NCI-H2196 treated with DMSO at 0.1 percent for 48 hours (cell line): ENCODE measurements around the gene ST3GAL5.
"Not testable (repeated sequence)": the region's sequence is repeated elsewhere in the genome, so short reads cannot be mapped to it uniquely, and the experiment has no call there.

ENCODE experiments used
- DNase-seq: peaks from one replicate; lab custom pipeline; 2025; ENCODE audit not compliant: unreplicated experiment; lab: John Stamatoyannopoulos, UW

The ST3GAL5 gene

GRCh38 chr2:85888684-85889626, at the start of gene ST3GAL5:
Gene ST3GAL5, minus strand, starts transcription at chr2:85888990. Its CDS starts 85 bp downstream, at chr2:85888905.
- DNase-seq = peak; percentile 20

GRCh38 chr2:85938456-85938855, 49.7 kb upstream of the ST3GAL5 start:
- DNase-seq = no peak

GRCh38 chr2:85937069-85937439, 48.3 kb upstream of the ST3GAL5 start:
- DNase-seq = no peak

DNA sequence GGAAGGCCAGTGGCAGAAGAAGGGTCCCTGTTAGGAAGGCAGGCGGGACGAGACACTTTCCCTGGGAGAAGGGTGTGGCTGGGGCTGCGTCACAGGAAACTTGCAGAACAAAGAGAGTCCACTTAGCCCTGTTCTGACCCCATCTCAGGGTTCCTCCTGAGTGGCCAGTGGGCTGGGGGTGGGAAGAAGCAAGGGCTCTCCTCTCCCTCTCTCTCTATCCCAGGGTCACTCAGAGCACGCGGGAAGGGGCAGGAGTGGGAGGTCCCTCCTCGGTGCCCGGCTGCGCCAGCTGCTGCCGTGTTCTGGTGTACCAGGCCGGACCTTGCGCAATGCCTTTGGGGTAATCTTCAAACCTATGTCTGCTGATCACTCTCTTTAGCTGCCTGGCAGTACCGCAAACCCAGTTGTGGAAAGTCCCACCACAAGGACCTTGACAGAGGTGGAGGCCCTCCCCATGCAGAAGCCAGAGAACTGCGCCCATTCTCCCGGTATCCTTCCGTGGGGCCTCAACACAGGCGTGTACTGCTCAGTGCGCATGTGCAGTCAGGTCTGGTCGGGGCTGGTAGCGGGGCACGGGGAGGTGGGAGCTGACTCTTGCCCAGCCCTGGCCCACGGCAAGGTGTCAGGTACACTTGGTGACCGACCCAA, 47.8 kb upstream of the ST3GAL5 start:
- DNase-seq = no peak

GRCh38 chr2:85935746-85936208, 47.0 kb upstream of the ST3GAL5 start:
- no peak for DNase-seq

- no peak for DNase-seq
Measured at GRCh38 chr2:85935170-85935745, 46.5 kb upstream of the ST3GAL5 start.

DNA sequence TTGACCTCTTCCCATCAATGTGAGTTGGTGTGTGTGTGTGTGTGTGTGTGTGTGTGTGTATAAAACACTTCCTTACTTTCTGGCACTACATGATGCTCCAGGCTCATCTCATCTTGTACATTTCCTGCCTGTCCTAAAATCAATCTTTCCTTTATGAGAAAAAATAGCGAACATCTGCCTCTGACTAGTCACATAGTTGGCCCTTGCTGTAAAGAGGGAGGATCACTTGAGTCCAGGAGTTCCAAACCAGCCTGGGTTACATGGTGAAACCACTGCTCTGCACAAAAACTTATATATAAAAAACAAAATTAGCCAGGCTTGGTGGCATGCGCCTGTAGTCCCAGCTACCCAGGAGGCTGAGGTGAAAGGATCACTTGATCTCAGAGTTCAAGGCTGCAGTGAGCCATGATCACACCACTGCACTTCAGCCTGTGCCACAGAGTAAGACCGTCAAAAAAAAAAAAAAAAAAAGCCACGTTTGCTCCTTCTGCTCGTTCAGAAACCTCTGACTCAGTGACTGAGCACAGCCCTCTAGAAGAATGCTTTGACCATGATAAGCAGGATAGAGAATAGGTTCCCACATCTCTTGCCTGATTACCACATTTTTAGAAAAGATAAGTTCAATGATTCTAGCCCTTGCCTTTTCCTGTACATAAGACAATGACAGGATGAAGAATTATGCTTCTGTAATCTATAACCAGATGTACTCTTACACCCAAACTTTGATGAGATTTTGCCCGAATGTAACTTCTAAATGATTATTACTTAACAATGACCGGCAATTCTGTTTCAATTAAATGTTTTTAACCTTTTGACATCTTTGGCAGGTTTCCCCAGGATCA, 45.2 kb upstream of the ST3GAL5 start:
- no peak for DNase-seq

- not testable (repeated sequence) for DNase-seq
Measured at GRCh38 chr2:85931151-85931550, 42.4 kb upstream of the ST3GAL5 start.

DNA sequence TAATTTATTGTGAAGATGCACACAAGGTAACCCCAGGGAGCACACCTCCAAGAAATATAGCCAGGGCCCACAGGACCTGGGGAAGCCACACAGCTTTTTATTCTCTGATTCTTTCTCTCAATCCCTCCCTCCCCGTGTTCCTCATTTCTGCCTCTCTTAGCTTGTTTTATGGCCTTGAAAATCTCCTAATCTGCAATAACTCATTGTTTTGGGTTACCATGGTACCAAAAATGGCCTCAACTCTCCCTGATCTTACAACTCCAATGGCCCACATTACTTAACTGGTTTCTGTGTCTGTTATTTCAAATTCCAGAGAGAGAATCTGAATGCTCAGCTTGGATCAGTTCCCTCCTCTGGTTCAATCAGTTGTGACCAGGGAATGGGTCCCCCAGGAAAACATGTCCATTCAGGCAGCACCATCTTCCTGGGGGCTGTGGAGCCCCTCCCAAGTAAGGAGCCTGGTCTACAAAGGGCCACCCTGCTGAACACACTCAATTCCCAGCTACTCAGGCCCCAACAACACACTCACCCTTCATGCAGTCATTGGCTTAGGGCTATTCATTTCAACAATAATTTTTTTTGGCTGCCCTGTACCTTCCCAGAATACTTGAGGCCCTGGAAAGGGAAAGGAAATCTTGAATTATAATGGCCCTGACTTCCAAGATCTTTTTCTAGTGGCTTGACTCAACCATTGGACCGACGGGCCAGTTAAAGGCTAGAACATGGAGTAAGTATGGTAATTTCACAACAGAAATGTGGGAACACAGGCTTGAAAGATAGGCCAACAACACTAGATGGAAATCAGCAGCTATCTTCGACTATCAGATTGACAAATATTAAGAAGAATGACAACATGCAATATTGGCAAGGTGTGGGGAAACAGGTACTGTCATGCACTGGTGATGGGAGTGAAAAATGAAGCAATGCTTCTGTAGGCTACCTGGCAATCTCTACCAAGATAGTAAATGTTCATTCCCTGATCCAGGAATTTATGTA, 41.6 kb upstream of the ST3GAL5 start:
- no peak for DNase-seq

GRCh38 chr2:85929096-85930050, 40.6 kb upstream of the ST3GAL5 start:
- DNase-seq = no peak

GRCh38 chr2:85926931-85927661, 38.3 kb upstream of the ST3GAL5 start:
- DNase-seq = no peak

GRCh38 chr2:85926526-85926925, 37.7 kb upstream of the ST3GAL5 start:
- no peak for DNase-seq

DNA sequence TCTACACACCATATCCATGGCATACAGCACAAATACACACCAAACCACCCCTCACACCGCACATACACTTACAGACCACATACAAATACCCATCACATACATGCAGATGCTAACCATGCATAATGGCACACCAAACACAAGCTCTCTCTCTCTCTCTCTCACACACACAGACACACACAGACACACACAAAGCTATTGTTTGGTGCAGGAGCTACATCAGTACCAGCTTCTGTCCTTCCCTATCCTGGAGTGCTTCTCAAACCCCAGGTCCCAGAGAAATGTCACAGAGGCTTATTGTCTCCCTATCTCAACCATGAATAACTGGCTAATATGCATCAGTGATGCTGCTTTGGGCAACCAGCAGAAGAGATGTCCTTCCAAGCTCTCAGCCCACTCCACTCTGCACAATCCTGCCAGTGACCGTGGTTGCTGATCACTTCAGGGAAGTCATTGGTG, 36.5 kb upstream of the ST3GAL5 start:
- no peak for DNase-seq

DNA sequence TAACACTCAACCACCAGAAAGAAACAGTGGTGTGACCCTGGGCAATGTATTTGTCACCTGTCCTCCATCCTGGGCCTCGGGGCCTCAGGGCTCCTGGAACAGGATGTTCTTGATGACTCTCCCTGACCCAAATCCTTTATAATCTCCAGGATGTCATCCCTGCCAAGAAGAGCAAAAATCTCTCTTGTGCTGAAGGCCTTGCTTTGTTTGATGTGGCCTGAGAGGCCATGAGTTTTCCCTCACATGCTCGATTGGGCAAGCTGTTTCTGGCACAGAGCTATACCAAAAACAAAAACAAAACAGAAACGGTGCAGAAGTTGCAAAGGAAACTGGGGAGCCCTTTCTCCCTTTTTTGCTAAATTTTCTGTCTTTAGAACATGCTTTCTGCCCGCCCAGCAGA, 35.7 kb upstream of the ST3GAL5 start:
- DNase-seq = no peak

GRCh38 chr2:85922199-85922598, 33.4 kb upstream of the ST3GAL5 start:
- DNase-seq = no peak

GRCh38 chr2:85921659-85922058, 32.9 kb upstream of the ST3GAL5 start:
- no peak for DNase-seq

- no peak for DNase-seq
Measured at GRCh38 chr2:85920810-85921545, 32.2 kb upstream of the ST3GAL5 start.
